B cell (primary cell): ENCODE measurements around the gene S100A5.

ENCODE experiments used
- EZH2 ChIP-seq: IDR thresholded peaks from 2 replicates; pipeline ENCODE4 v1.6.1; 2012; ENCODE audit warnings: borderline replicate concordance, low read depth, mild to moderate bottlenecking, moderate library complexity, low read length; ENCODE audit not compliant: insufficient read depth, poor library complexity, severe bottlenecking
- TF ChIP-seq, protein P1 (sequence below): fragments of 200-600 bp; IDR thresholded peaks from one replicate; pipeline ENCODE4 v1.8.0; 2022; ENCODE audit warnings: antibody characterized with exemption, mild to moderate bottlenecking

DNA sequence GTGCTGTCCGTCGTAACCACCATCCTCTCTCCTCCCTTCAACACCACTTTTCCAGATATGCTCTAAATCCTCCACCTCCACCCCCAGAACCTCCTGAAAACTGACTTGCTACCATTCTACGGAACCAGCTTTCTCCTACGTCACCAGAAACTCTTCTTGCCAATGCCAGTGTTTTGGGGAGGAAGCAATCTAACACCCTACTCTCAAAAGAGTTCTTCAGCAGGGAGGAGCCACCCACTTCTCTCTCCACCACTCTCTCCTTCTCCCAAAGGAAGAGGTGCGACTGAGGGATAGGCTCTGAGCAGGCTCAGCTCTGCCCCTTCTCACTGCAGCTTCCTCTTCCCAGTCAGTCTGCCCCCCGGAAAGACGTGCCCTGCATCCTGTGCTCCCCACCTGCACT, 31.0 kb upstream of the S100A5 start:
- TF ChIP-seq, protein P1, sequence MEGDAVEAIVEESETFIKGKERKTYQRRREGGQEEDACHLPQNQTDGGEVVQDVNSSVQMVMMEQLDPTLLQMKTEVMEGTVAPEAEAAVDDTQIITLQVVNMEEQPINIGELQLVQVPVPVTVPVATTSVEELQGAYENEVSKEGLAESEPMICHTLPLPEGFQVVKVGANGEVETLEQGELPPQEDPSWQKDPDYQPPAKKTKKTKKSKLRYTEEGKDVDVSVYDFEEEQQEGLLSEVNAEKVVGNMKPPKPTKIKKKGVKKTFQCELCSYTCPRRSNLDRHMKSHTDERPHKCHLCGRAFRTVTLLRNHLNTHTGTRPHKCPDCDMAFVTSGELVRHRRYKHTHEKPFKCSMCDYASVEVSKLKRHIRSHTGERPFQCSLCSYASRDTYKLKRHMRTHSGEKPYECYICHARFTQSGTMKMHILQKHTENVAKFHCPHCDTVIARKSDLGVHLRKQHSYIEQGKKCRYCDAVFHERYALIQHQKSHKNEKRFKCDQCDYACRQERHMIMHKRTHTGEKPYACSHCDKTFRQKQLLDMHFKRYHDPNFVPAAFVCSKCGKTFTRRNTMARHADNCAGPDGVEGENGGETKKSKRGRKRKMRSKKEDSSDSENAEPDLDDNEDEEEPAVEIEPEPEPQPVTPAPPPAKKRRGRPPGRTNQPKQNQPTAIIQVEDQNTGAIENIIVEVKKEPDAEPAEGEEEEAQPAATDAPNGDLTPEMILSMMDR = no peak
- TF ChIP-seq EZH2 = no peak
